GM12878 (cell line): Measurements from ENCODE around the gene GPC6. TPM values are rescaled to one million over a fixed set of nuclear protein-coding genes. Genes with fewer than 3 reads are reported as not detected.

ENCODE experiments used
- ATAC-seq: fragments of 200-7000 bp; cut with Tn5 transposase; 3 replicates; pipeline ENCODE4 v1.9.1; 2020; ENCODE audit warnings: mild to moderate bottlenecking, moderate library complexity
- BruUV-seq: library from RNA; stranded (reverse); fragments of 400-500 nt; replicated peaks from 2 replicates; lab custom pipeline; 2021; lab: Mats Ljungman, UMichigan
- CTCF ChIA-PET: fragments of 300-600 bp; sonication (Branson Sonifier 250); formaldehyde crosslinking; extraction: SDS; loops from one replicate; lab custom pipeline; 2021; ENCODE audit warnings: inconsistent platforms; lab: Yijun Ruan, JAX
- POLR2A ChIA-PET: fragments of 350-600 bp; formaldehyde crosslinking; extraction: SDS; loops from one replicate; lab custom pipeline; 2021; ENCODE audit warnings: inconsistent platforms; lab: Charles Lee
- RAD21 ChIA-PET: fragments of 300-600 bp; sonication (Branson Sonifier 250); formaldehyde crosslinking; loops from one replicate; lab custom pipeline; 2023; ENCODE audit warnings: antibody characterized with exemption; ENCODE audit not compliant: unreplicated experiment; lab: Charles Lee
- SMC1A ChIA-PET: fragments of 300-600 bp; sonication (Branson Sonifier 250); formaldehyde crosslinking; loops from one replicate; lab custom pipeline; 2023; ENCODE audit not compliant: unreplicated experiment, uncharacterized antibody; lab: Charles Lee
- DNase-seq: peaks from one replicate; pipeline ENCODE4 v3.0.0-alpha.2; 2011; ENCODE audit warnings: low read depth, low spot score
- FAIRE-seq: peaks from 3 replicates; lab custom pipeline; 2011; peaks lifted over from hg19 to GRCh38; lab: Jason Lieb, UNC
- H2AFZ ChIP-seq: 2 replicates; pipeline ENCODE4 v1.6.0; 2011; ENCODE audit warnings: low read depth, low read length, control low read depth; ENCODE audit not compliant: control insufficient read depth
- H3K27ac ChIP-seq: 2 replicates; pipeline ENCODE4 v1.5.1; 2011; ENCODE audit warnings: control low read depth; ENCODE audit not compliant: control insufficient read depth, insufficient read depth
- H3K27me3 ChIP-seq, 2 experiments: replicated peaks in 1 of 2; 2 replicates each; pipeline versions ENCODE4 v1.6.0 to v1.6.1; 2011; ENCODE audit warnings: low read length in 1 of 2; ENCODE audit not compliant: control insufficient read depth in 2 of 2, insufficient read depth in 2 of 2
- H3K36me3 ChIP-seq, 2 experiments: 2 replicates each; pipeline ENCODE4 v1.5.1; 2011; ENCODE audit warnings: low read length in 1 of 2; ENCODE audit not compliant: control insufficient read depth in 2 of 2, insufficient read depth in 2 of 2
- H3K4me1 ChIP-seq: 2 replicates; pipeline ENCODE4 v1.6.1; 2011; ENCODE audit warnings: mild to moderate bottlenecking, low read length, moderate library complexity, mixed read lengths; ENCODE audit not compliant: control insufficient read depth, insufficient read depth
- H3K4me2 ChIP-seq: 2 replicates; pipeline ENCODE4 v1.6.0; 2011; ENCODE audit warnings: control low read depth; ENCODE audit not compliant: control insufficient read depth, insufficient read depth
- H3K4me3 ChIP-seq: fragments of 200-600 bp; sonication (generic); 2 replicates; pipeline ENCODE4 v1.5.1; 2016
- H3K79me2 ChIP-seq: 2 replicates; pipeline ENCODE4 v1.6.0; 2011; ENCODE audit warnings: low read length; ENCODE audit not compliant: control insufficient read depth, insufficient read depth
- H3K9ac ChIP-seq: 2 replicates; pipeline ENCODE4 v1.8.0; 2011; ENCODE audit warnings: low read length, control low read depth, mixed read lengths; ENCODE audit not compliant: control insufficient read depth, insufficient read depth
- H3K9me3 ChIP-seq: replicated peaks from 3 replicates; pipeline ENCODE4 v1.5.1; 2011; ENCODE audit warnings: mild to moderate bottlenecking, low read length; ENCODE audit not compliant: control insufficient read depth, insufficient read depth
- H4K20me1 ChIP-seq: 2 replicates; pipeline ENCODE4 v1.6.0; 2011; ENCODE audit not compliant: control insufficient read depth, insufficient read depth
- ATF7 ChIP-seq: fragments of 450-650 bp; IDR thresholded peaks from 2 replicates; pipeline ENCODE4 v1.6.1; 2016; ENCODE audit warnings: low read depth, mild to moderate bottlenecking
- BMI1 ChIP-seq: fragments of 450-650 bp; IDR thresholded peaks from 2 replicates; pipeline ENCODE4 v1.6.1; 2016; ENCODE audit warnings: mild to moderate bottlenecking, moderate library complexity, borderline replicate concordance
- CHD4 ChIP-seq: fragments of 200-600 bp; sonication (generic); IDR thresholded peaks from 2 replicates; pipeline ENCODE4 v1.6.1; 2016; ENCODE audit warnings: mild to moderate bottlenecking
- IRF5 ChIP-seq: fragments of 450-650 bp; IDR thresholded peaks from 2 replicates; pipeline ENCODE4 v1.6.1; 2017; ENCODE audit warnings: borderline replicate concordance
- TBL1XR1 ChIP-seq: IDR thresholded peaks from 2 replicates; pipeline ENCODE4 v1.6.1; 2012; ENCODE audit warnings: low read depth, low read length, improper control_type of control experiment
- TCF12 ChIP-seq: IDR thresholded peaks from 2 replicates; pipeline ENCODE4 v1.6.1; 2011; ENCODE audit warnings: low read depth, mild to moderate bottlenecking, low read length
- WGBS: methylation state at CpG from one replicate; pipeline ENCODE4 v1.1.6; 2016; ENCODE audit warnings: low lambda C conversion rate; ENCODE audit not compliant: insufficient replicate concordance, insufficient coverage; ENCODE audit errors: missing lambda C conversion rate; 5-methylcytosine and 5-hydroxymethylcytosine counted together
- in situ Hi-C: fragments of 300-500 bp; cut with MboI; formaldehyde crosslinking; loops from 9 replicates; pipeline ENCODE4 v1.14.3; 2018; ENCODE audit warnings: mixed read lengths
- intact Hi-C: fragments of 100-400 bp; cut with micrococcal nuclease; formaldehyde crosslinking; loops from one replicate; pipeline ENCODE4 v1.14.2; 2022; ENCODE audit not compliant: unreplicated experiment
- polyA plus RNA-seq, 11 experiments: library from polyadenylated mRNA; depleted of rRNA in 4 of 11; unstranded in 6 of 11; stranded (reverse) in 5 of 11; fragments of >200 nt; fragmentation: Nextera tagmentation in 4 of 11; fragmentation: Illumina TruSeq in 1 of 11; extraction: Ambion mirVana in 4 of 11; extraction: Trizol in 1 of 11; gene quantifications; 1 replicate in 1 of 11; 2 replicates in 10 of 11; pipeline versions ENCODE4 v1.2.1 to v1.2.3, GENCODE V29; 2011 to 2016; ENCODE audit warnings: inconsistent platforms in 2 of 11, missing spikeins in 2 of 11, low read depth in 1 of 11
- total RNA-seq, 4 experiments: library from RNA; depleted of rRNA in 3 of 4; stranded (reverse); fragments of >200 nt in 3 of 4; fragmentation: Illumina TruSeq in 1 of 4; extraction: Trizol in 1 of 4; gene quantifications; 2 replicates each; pipeline versions ENCODE4 v1.2.1 to v1.2.3, GENCODE V29; 2013 to 2021
- TF ChIP-seq, protein P1 (sequence below): fragments of 450-650 bp; IDR thresholded peaks from 2 replicates; pipeline ENCODE4 v1.6.1; 2017; ENCODE audit warnings: mild to moderate bottlenecking

Gene GPC6
- total and polyA plus RNA-seq, 10 of the 15 experiments (the other 5 are each of a cell fraction or from before 2014, with no cell fraction given), result 0.03 to 0.04 (median 0.03) TPM; not detected in 7

GRCh38 chr13:94139393-94139995 lies 912.9 kb downstream of the GPC6 start (continued):
- no peak for TF ChIP-seq IRF5
- TF ChIP-seq TCF12, result no peak
- no peak for TF ChIP-seq TBL1XR1
- TF ChIP-seq BMI1, result no peak
- TF ChIP-seq CHD4, result no peak

DNA sequence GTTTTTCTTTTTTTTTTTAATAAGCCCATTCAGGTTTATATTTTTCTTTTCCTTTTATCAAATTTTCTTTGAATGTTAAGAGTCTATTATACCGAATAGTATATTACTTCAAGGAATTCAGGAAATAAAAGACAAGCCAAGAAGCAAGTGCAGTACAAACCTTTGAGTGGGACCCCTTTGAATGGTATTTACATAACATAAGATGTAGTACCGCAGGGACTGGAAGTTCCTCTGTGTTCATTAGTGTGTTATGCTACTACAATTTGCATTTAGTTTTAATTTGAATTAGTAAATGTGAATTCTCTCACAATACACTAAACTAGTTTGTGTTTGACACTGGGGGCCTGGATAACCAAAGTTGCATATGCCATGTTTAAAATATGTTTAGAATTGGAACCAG lies 913.4 kb downstream of the GPC6 start:
- Histone ChIP-seq H2AFZ (no peak overlapping the region), H3K27ac (no peak overlapping the region), H3K4me2 (no peak overlapping the region), H3K4me1 (no peaks in the 10 kb centered on the region), H3K9ac (no peak overlapping the region), H3K79me2 (no peaks in the 10 kb centered on the region), H3K4me3 (no peak overlapping the region), H3K27me3 (no peaks in the 10 kb centered on the region), H4K20me1 (no peaks in the 10 kb centered on the region), H3K36me3 (no peaks in the 10 kb centered on the region), H3K9me3 (no peaks in the 10 kb centered on the region)
- ATAC-seq, result no peak
- BruUV-seq, result no TSS peak
- no peak for FAIRE-seq
- ChIA-PET POLR2A (no interaction called here), RAD21 (no interaction called here), SMC1A (no interaction called here), CTCF (interaction anchor here (0.6 kb wide), 1 partner anchor 392 kb away, joined by 3 read pairs; no protein-coding TSS in a partner anchor)
- TF ChIP-seq, protein P1, sequence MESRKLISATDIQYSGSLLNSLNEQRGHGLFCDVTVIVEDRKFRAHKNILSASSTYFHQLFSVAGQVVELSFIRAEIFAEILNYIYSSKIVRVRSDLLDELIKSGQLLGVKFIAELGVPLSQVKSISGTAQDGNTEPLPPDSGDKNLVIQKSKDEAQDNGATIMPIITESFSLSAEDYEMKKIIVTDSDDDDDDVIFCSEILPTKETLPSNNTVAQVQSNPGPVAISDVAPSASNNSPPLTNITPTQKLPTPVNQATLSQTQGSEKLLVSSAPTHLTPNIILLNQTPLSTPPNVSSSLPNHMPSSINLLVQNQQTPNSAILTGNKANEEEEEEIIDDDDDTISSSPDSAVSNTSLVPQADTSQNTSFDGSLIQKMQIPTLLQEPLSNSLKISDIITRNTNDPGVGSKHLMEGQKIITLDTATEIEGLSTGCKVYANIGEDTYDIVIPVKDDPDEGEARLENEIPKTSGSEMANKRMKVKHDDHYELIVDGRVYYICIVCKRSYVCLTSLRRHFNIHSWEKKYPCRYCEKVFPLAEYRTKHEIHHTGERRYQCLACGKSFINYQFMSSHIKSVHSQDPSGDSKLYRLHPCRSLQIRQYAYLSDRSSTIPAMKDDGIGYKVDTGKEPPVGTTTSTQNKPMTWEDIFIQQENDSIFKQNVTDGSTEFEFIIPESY, result no peak
- TF ChIP-seq ATF7, result no peak
- DNase-seq, result no peak
- WGBS, result 45% methylated on average over 2 of the region's 2 CpGs
- in situ Hi-C loops (no loop called here), intact Hi-C loops (no loop called here)
